NCI-H1048 (cell line): ENCODE data around the gene TNIP2.
"Not testable (repeated sequence)": the region's sequence is repeated elsewhere in the genome, so short reads cannot be mapped to it uniquely, and the experiment has no call there.

Source experiments
- DNase-seq: peaks from one replicate; lab custom pipeline; 2025; lab: John Stamatoyannopoulos, UW

Gene TNIP2

DNA sequence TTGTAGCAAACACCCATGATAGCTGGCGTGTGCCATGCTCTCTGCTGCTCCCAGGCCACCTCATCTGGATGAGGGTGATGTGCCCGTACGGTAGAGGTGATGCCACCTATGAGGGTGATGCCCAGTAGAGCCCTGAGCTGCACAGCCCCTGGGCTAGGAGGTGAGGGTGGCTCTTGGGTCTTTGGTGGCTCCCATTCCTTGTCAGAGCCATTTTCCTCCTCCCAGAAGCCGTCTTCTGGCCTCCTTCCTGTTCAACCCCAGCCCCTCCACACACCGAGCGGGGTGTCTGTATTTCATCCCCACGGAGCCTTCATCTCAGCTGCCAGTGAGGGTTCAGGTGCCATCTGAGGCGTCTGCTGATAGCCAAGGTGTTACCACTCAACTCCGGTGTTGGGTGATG is 12.0 kb upstream of the TNIP2 start:
- DNase-seq = no peak

DNA sequence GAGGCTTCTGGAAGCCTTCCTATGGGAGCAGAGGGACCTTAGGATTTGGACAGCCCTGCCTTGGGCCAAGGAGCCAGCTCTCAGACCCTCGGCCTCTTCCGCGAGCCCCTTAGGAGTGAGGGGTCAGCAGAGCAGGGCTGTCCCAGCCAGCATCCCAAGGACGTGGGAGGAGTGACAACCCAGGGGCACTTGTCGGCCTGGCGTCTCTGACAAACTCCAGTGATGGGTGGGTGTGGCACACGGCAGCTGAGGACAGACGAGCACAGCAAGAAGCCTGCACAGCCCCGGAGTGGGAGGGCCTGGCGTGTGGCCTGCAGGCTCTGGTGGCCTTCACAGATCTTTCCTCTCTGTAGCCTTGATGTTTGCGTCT is 11.6 kb upstream of the TNIP2 start:
- DNase-seq = no peak

- no peak for DNase-seq
Measured at GRCh38 chr4:2767046-2767704, 11.0 kb upstream of the TNIP2 start.

DNA sequence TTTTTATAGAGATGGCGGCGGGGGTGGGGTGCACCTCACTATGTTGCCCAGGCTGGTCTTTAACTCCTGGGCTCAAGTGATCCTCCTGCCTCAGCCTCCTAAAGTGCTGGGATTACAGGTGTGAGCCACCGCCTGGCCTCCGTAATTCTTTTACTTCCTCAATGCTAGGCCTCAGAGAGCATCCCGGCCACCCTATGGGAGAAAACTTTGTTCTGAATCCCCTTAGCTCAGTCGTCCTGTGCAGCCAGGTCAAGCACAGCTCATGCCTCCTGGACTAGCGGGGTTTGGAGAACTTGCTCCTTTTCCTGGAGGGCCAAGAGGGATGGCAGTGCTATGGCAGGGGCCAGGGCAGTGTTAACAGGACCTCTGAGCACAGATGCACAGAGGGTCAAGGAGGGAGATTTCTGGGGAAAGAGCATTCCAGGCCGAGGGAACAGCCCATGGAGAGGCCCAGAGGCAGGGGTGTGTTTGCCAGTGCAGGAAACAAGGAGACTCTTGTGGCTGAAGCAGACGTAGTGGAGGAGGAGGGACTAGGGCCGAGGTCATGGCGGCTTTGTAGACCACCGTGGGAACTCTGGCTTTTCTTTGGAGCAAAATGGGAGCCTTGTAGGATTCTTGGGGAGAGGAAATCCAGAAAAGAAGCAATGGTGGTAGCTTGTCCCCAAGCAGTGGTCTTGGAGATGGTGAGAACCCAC is 9.8 kb upstream of the TNIP2 start:
- no peak for DNase-seq

DNA sequence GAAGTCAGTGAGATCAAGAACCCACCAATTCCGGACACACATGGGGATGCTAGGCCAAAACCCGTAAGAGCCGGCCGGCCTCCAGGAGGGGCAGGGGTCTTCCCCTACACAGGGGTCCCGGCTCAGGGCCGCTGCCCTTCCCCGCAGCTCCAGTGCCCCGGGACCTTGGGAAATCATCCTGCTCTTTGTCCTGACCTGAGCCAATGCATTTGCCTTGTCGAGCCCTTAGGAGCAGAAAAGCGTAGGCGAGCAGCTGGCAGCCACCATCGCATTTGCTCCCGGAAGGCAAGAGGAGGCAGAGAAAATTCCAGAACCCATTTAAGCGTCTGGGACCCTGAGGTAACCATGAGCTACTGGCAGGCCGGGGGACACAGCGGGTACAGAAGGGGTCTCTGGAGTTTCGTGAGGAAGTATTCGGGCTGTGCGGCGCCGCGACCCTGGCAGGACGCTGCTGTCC is 7.4 kb upstream of the TNIP2 start:
- no peak for DNase-seq

GRCh38 chr4:2762486-2763370 is 6.6 kb upstream of the TNIP2 start:
- not testable (repeated sequence) for DNase-seq

- no peak for DNase-seq
Measured at GRCh38 chr4:2762048-2762447, 5.9 kb upstream of the TNIP2 start.

DNA sequence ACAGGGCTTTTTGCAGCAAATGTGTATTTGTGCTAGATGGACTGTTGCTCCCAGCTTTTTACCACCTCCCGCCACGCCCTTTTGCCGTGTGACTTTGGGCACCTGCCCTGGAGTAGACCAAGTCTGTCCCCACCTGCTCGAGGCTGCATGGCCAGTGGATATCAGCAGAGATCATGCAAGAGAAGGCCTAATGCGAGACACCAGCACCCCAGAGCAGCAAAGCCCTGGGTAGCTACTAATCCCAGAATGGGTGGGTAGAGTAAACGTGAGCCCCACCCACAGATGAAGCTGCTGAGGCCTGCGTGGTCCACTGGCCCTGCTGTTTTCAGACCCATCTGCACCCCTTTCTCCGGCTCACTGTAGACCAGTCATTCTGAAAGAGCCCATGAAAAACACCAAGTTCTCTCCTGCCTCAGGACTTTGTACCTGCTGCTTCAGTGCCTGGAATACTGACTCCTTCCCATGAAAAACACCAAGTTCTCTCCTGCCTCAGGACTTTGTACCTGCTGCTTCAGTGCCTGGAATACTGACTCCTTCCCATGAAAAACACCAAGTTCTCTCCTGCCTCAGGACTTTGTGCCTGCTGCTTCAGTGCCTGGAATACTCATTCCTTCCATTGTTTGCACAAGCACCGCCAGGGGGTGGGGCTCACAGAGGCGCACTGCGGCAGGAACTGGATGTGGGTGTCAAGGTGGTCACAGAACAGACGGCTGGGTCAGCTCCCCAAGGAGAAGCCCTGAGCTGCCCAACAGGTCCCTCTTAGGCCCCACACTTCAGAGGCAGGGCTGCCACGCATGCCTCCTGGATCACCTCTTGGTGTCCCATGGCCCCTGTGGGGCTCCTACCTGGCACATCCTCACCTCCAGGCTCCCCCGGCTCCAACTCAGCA is 5.1 kb upstream of the TNIP2 start:
- no peak for DNase-seq

DNA sequence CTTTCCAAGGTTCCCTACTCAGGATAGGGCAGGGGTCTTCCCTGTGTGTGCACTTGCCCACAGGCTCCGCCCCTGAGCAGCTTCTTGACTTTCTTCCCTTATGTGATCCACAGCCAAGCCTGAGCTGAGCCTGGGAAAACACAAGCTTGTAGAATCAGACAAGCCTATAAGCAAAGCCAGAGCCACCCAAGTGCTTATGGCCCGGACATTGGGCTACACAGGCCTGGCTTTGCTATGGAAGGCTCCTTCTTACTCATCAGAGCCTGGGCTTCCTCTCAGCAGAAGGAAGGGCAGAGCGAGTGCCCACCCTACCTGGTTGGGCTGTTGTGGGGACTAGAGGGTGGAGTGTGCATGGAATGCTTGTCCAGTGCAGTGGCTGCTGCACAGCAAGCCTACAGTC is 1.3 kb upstream of the TNIP2 start:
- DNase-seq = no peak

DNA sequence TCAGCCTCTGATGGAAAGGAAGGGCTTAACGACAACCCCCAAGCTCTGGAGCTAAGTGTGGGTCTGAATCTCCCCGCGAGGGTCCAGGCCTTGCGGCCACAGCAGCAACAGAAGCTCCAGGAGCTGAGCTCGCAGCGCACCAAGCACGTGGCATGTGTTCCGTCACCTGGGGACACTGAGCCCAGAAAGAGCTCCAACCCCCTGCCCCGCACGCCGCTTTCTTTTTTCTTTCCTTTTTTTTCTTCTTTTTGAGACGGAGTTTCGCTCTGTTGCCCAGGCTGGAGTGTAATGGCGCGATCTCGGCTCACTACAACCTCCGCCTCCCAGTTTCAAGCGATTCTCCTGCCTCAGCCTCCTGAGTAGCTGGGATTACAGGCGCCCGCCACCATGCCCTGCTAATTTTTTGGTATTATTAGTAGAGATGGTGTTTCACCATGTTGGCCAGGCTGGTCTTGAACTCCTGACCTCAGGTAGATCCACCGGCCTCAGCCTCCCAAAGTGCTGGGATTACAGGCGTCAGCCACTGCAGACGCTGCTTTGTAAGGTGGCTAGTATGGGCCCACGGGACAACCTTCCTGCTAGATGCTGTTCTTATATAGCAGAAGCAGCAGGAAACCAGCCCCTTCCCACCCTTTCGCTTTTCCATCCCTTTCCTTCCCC is 685 bp upstream of the TNIP2 start:
- DNase-seq = no peak

- DNase-seq = no peak
Measured at GRCh38 chr4:2754848-2755819, 1.0 kb downstream of the TNIP2 start.

- DNase-seq = no peak
Measured at GRCh38 chr4:2753436-2753835, 2.7 kb downstream of the TNIP2 start.

DNA sequence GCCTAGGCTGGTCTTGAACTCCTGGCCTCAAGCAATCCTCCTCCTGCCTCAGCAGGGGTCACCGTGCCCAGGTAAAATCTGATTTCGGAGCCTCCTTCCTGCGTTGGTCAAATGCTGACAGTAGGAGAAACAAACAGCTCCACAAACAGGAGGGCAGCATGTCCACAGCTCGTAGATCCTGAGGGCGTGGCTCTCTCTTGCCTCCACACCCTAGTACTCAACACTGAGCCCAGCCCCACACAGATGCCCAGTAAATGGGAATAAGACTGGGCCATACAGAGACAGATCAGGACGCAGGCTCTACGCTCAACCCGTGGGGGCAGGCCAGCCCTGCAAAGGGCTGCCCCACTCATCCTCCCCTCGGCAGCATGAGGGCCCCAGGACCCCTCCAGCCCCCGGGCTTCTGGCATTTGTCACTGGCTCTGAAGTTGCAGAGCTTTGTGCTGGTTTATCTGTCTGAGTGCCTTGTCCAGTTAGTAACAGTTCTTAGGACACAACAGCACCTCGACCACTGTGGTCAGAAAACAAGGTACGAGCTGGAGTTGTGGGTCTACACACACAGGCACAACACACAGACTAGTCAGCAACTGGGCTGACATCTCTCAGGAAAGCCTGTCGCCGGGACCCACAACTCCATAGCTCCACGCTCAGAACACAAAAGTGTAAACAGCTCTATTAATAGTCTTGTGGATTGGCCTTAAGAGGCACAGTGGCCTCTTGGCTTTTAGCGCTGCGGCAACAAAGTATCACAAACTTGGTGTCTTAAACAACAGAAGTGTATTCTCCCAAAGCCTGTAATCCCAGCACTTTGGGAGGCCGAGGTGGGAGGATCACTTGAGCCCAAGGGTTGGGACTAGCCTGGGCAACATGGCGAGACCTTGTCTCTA is 5.2 kb downstream of the TNIP2 start:
- DNase-seq = no peak

DNA sequence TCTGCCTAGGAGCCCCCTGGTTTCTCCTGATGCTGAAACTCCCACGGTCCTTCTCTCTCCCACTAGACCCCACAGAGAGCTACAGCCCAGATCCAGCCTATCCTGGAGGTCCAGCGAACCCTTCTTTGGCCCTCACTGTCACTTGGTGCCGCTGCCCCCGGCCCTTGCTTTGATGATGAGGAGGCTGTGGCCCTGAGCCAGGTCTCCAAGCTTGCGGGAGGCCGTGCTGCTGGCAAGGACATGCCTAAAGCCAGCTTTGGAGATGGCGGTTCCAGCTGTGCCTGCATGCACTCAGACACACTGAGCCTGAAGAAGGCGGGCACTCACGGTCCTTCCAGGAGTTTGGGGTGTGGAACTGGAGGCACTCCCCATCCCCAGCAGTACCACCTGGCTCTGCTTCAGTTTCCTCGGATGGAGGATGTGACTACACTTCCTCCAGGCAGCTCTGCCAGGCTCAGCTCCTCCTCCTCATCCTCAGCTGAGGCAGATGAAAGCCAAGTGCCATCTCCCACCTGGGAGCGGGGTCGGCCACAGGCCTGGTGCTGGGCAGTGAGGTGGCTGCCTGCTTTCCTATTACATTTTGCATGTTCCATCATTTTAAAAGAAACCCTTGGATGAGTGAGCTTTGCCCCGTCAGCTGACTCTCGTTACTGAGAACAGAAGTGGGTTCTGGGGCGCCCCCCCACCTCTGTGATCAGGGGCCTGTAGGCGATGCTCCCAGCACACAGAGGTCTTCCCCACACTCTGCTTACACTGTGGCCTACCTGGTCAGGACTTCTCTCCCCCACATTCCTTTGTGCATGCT is 9.0 kb downstream of the TNIP2 start:
- no peak for DNase-seq

DNA sequence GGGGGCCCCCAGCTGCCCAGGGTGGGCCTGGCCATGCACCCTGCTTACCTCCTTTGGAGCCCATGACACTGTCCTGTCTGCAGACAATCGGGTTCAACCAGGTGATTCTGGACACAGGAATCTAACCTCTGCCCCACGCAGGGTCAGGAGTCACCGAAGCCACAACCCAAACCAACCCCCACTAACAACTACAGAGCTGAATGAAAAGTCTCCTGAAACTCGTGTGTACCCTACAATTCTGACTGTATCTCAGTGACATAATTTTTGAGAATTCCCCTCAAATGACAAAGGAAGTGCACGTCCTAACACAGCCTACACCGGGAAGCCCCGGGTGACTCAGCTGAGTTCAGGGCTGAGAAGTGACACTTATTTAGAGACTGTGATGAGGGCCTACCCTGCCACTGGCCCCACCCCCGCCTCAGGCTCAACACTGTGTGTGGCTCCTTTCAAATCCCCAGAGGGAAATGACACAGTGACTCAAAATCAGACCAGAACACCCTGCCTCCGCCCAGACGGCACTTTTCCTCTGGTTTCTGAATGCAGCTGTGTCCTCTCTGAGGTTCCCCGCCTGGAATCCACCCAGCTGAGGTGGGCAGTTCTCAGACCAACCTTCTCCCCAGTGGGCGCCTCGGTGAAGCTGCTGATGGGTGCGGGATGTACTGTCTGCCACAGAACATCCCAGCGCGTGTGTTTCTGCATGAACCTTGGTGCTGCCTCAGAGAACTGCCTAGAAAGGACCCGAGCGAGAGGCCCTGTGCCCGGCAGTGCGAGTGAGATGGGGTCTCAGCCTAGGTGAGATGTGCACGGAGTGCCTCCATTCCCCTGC is 9.9 kb downstream of the TNIP2 start:
- no peak for DNase-seq

DNA sequence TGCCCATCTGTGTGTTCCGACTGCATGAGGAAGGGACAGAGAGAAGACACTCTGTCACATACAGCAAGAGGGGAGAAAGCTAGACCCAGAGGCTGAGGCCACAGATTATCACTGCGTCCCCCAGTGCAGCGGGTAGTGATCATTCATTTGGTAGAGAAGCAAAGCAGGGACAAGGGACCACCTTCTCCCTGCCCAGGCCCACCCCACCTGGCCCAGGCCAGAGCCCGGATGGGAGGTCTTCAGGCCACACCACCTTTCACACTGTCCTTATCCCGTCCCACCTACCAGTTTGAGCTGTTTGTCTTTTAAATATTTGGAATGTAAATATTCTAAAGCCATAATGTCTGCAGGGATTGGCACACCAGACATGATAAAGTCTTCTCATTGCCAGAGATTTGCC is 10.6 kb downstream of the TNIP2 start:
- no peak for DNase-seq

- no peak for DNase-seq
Measured at GRCh38 chr4:2744576-2745270, 11.4 kb downstream of the TNIP2 start.
